CD8-positive, alpha-beta memory T cell (primary cell): ENCODE measurements around the gene AGPAT3. TPM values are rescaled to one million over a fixed set of nuclear protein-coding genes. Genes with fewer than 3 reads are reported as not detected.

Experiments used
- CTCF ChIA-PET: fragments of 350-600 bp; sonication (Branson Sonifier 250); formaldehyde crosslinking; loops from one replicate; lab custom pipeline; 2021; ENCODE audit warnings: antibody characterized with exemption; lab: Charles Lee
- POLR2A ChIA-PET: fragments of 350-600 bp; sonication (Branson Sonifier 250); formaldehyde crosslinking; loops from one replicate; lab custom pipeline; 2021; ENCODE audit warnings: antibody characterized with exemption; lab: Charles Lee
- DNase-seq, 5 donors: peaks; one replicate each; pipeline versions ENCODE4 v3.0.0 to v3.0.0-alpha.2; 2020 to 2022; ENCODE audit warnings: mixed read lengths in 1 of 5
- H3K27ac ChIP-seq: one replicate; pipeline ENCODE4 v1.7.0; 2013; ENCODE audit warnings: low read depth, mild to moderate bottlenecking, low read length, moderate library complexity
- H3K27me3 ChIP-seq: 2 replicates; pipeline ENCODE4 v1.7.0; 2013; ENCODE audit warnings: low read length, mild to moderate bottlenecking; ENCODE audit not compliant: insufficient read depth, poor library complexity, severe bottlenecking
- H3K36me3 ChIP-seq: 2 replicates; pipeline ENCODE4 v1.7.0; 2013; ENCODE audit warnings: mild to moderate bottlenecking, low read length, moderate library complexity; ENCODE audit not compliant: insufficient read depth
- H3K4me1 ChIP-seq: 2 replicates; pipeline ENCODE4 v1.7.0; 2013; ENCODE audit warnings: mild to moderate bottlenecking, low read length, moderate library complexity; ENCODE audit not compliant: insufficient read depth
- H3K4me3 ChIP-seq: 2 replicates; pipeline ENCODE4 v1.7.0; 2013; ENCODE audit warnings: mild to moderate bottlenecking, low read length
- H3K9me3 ChIP-seq: 2 replicates; pipeline ENCODE4 v1.7.0; 2013; ENCODE audit warnings: mild to moderate bottlenecking, low read length
- H3K27ac Mint-ChIP-seq, 8 donors: one replicate each; pipeline ENCODE4 v1.8.0; 2020 to 2021; ENCODE audit warnings: mixed read lengths in 8 of 8, mild to moderate bottlenecking in 6 of 8, inconsistent platforms in 3 of 8, moderate library complexity in 3 of 8
- H3K27me3 Mint-ChIP-seq, 2 donors: one replicate each; pipeline ENCODE4 v1.8.0; 2020 to 2021; ENCODE audit warnings: mixed read lengths in 2 of 2, mild to moderate bottlenecking in 1 of 2, moderate library complexity in 1 of 2
- H3K36me3 Mint-ChIP-seq, 3 donors: one replicate each; pipeline ENCODE4 v1.8.0; 2020 to 2021; ENCODE audit warnings: mixed read lengths in 3 of 3, inconsistent platforms in 1 of 3, mild to moderate bottlenecking in 1 of 3
- H3K4me1 Mint-ChIP-seq, 3 donors: one replicate each; pipeline ENCODE4 v1.8.0; 2020 to 2021; ENCODE audit warnings: mixed read lengths in 3 of 3, inconsistent platforms in 1 of 3, mild to moderate bottlenecking in 1 of 3
- H3K4me3 Mint-ChIP-seq, 7 donors: one replicate each; pipeline ENCODE4 v1.8.0; 2020 to 2021; ENCODE audit warnings: mixed read lengths in 7 of 7, mild to moderate bottlenecking in 6 of 7, moderate library complexity in 4 of 7, inconsistent platforms in 2 of 7
- H3K9me3 Mint-ChIP-seq, 5 donors: one replicate each; pipeline ENCODE4 v1.8.0; 2020 to 2022; ENCODE audit warnings: mixed read lengths in 5 of 5, mild to moderate bottlenecking in 3 of 5, moderate library complexity in 2 of 5, inconsistent platforms in 1 of 5
- polyA plus RNA-seq: library from polyadenylated mRNA; unstranded; fragments of 300-500 nt; fragmentation: Illumina TruSeq; gene quantifications from one replicate; pipeline ENCODE4 v1.2.3, GENCODE V29; 2021
- total RNA-seq, 2 experiments: library from RNA; stranded (reverse); gene quantifications; one replicate each; pipeline ENCODE4 v1.2.3, GENCODE V29; 2021

AGPAT3 gene
- total and polyA plus RNA-seq, 3 experiments from 2014 or later = 15.9 to 69.3 (median 66.5) TPM

DNA sequence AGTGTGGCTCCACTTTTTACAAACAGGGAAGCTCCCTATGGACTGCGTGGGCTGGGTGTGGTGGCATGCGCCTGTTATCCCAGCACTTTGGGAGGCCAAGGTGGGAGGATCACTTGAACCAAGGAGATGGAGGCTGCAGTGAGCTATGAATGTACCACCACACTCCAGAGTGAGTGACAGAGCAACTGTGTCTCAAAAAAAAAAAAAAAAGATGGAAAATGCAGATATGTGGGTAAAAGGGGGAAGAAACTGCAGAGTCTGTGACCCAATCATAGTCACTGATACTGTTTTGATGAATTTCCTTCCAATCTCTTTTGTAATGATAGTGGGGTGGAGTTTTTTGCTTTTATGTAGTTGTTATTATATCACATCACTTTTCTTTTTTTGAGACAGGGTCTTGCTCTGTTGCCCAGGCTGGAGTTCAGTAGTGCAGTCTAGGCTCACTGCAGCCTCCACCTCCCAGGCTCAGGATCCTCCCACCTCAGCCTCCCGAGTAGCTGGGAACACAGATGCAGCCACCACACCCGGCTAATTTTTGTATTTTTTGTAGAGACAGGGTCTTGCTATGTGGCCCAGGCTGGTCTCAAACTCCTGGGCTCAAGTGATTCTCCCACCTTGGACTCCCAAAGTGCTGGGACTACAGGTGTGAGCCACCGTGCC lies 138.4 kb downstream of the AGPAT3 start:
- CTCF ChIA-PET = no interaction called here
- H3K4me1 ChIP-seq = no peaks in the 10 kb centered on the region
- POLR2A ChIA-PET = no interaction called here

DNA sequence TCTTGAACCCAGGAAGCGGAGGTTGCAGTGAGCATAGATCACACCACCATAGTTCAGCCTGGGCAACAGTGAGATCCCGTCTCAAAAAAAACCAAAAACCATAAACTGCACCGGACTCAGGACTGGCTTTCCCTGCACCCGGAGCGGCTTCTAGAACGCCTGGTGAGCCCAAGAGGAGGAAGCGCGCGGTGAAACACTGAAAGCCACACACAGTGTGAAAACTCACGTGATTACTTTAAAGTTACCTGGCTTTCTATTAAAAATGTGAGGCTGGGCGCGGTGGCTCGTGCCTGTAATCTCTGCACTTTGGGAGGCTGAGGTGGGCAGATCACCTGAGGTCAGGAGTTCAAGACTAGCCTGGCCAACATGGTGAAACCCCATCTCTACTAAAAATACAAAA lies 140.0 kb downstream of the AGPAT3 start:
- Histone ChIP-seq H3K9me3 (no peaks in the 10 kb centered on the region), H3K4me1 (no peaks in the 10 kb centered on the region), H3K36me3 (no peaks in the 10 kb centered on the region), H3K27me3 (no peaks in the 10 kb centered on the region), H3K4me3 (no peak overlapping the region), H3K27ac (no peak overlapping the region)
- Mint-ChIP-seq H3K27me3 (no peaks in the 10 kb centered on the region), H3K36me3 (peaks cover 0 to 1% (median 0%) of the 10 kb centered on the region in 3 donors), H3K4me1 (peaks cover 0 to 2% (median under 1%) of the 10 kb centered on the region in 3 donors), H3K4me3 (no peak overlapping the region), H3K9me3 (no peaks in the 10 kb centered on the region), H3K27ac (no peak overlapping the region)
- POLR2A ChIA-PET = no interaction called here
- DNase-seq = no peak
- CTCF ChIA-PET = interaction anchor here (0.8 kb wide), 1 partner anchor 30 kb away, joined by 3 read pairs; no protein-coding TSS in a partner anchor

More for the DNA sequence above, 138.4 kb downstream of the AGPAT3 start:
- no peaks in the 10 kb centered on the region for H3K27me3 ChIP-seq
- DNase-seq = no peak
- no peaks in the 10 kb centered on the region for H3K9me3 ChIP-seq
- peak overlapping the region in 1 of 8 donors; percentile 8 for H3K27ac Mint-ChIP-seq
- peaks cover 2 to 4% of the 10 kb centered on the region in 2 donors for H3K27me3 Mint-ChIP-seq
- H3K4me3 Mint-ChIP-seq = no peak overlapping the region
- H3K9me3 Mint-ChIP-seq = no peaks in the 10 kb centered on the region
- H3K4me1 Mint-ChIP-seq = no peaks in the 10 kb centered on the region
- H3K36me3 Mint-ChIP-seq = peaks cover 0 to under 1% (median 0%) of the 10 kb centered on the region in 3 donors
- H3K27ac ChIP-seq = no peak overlapping the region
- H3K4me3 ChIP-seq = no peak overlapping the region
- no peaks in the 10 kb centered on the region for H3K36me3 ChIP-seq

GRCh38 chr21:44005593-44005992 lies 140.6 kb downstream of the AGPAT3 start:
- no peak overlapping the region for H3K27ac ChIP-seq
- H3K27me3 ChIP-seq = no peaks in the 10 kb centered on the region
- CTCF ChIA-PET = no interaction called here
- no peaks in the 10 kb centered on the region for H3K36me3 ChIP-seq
- no peaks in the 10 kb centered on the region for H3K4me1 ChIP-seq
- Mint-ChIP-seq H3K9me3 (no peaks in the 10 kb centered on the region), H3K4me1 (peaks cover 0 to 7% (median 4%) of the 10 kb centered on the region in 3 donors), H3K4me3 (no peak overlapping the region), H3K36me3 (peaks cover 0 to 1% (median 0%) of the 10 kb centered on the region in 3 donors), H3K27me3 (no peaks in the 10 kb centered on the region), H3K27ac (no peak overlapping the region)
- DNase-seq = no peak
- H3K9me3 ChIP-seq = no peaks in the 10 kb centered on the region
- no peak overlapping the region for H3K4me3 ChIP-seq
- POLR2A ChIA-PET = no interaction called here

DNA sequence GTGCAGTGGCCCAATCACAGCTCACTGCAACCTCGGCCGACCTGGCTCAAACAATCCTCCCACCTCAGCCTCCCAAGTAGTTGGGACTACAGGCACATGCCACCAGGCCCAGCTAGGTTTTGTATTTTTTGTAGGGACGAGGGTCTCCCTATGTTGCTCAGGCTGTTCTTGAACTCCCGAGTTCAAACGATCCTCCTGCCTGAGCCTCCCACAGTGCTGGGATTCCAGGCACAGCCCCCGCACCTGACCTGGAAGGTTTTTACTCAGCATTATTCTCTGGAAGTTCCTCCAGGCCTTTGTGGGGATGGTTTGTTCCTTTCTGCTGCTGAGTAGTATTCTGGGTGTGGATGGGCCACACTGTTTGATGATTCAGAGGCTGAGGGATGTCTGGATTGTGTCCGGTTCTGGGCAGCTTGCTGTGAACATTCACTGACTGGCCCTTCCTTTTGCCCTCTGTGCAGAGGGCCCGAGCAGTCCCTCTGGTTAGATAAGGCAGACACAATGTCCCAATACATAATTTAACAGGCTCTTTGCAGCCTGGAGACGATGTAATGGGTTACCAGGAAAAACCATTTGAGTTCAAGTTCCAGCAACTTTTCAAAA lies 141.1 kb downstream of the AGPAT3 start:
- ChIA-PET CTCF (no interaction called here), POLR2A (no interaction called here)
- H3K4me1 ChIP-seq = peaks cover 3% of the 10 kb centered on the region
- H3K9me3 Mint-ChIP-seq = no peaks in the 10 kb centered on the region
- H3K27me3 Mint-ChIP-seq = no peaks in the 10 kb centered on the region
- DNase-seq = no peak
- peaks cover 0 to 1% (median under 1%) of the 10 kb centered on the region in 3 donors for H3K36me3 Mint-ChIP-seq
- peaks cover 3 to 9% (median 7%) of the 10 kb centered on the region in 3 donors for H3K4me1 Mint-ChIP-seq
- no peak overlapping the region for H3K4me3 Mint-ChIP-seq
- no peak overlapping the region for H3K27ac Mint-ChIP-seq
- H3K9me3 ChIP-seq = no peaks in the 10 kb centered on the region
- no peak overlapping the region for H3K4me3 ChIP-seq
- no peaks in the 10 kb centered on the region for H3K27me3 ChIP-seq
- no peaks in the 10 kb centered on the region for H3K36me3 ChIP-seq
- H3K27ac ChIP-seq = no peak overlapping the region

DNA sequence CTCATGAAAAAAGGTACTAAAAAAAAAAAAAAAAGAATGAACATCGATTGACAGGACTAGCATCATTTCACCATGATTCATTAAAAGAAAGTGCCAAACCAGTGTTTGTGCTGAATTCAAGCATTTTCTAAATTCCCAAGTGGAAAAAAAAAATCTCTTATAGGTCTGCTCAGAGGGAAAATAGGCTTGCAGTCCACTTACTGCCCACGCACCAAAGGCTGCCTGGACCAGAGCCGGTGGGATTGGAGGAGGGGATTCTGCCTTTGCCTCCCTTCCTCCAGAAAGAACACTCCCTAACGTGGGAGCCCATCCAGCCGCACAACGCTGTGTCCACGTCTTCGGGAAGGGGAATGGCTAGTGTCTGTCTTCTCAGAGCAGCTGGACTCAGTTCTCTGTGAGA lies 141.6 kb downstream of the AGPAT3 start:
- no peak overlapping the region for H3K27ac Mint-ChIP-seq
- H3K4me1 ChIP-seq = peaks cover 6% of the 10 kb centered on the region
- POLR2A ChIA-PET = no interaction called here

GRCh38 chr21:44010429-44010828 lies 145.4 kb downstream of the AGPAT3 start:
- Mint-ChIP-seq H3K27ac (peak overlapping the region in 7 of 8 donors; percentile 28 to 96 (median 92)), H3K27me3 (no peaks in the 10 kb centered on the region), H3K4me1 (peaks cover 32 to 38% (median 34%) of the 10 kb centered on the region in 3 donors), H3K36me3 (peaks cover 0 to 15% (median 1%) of the 10 kb centered on the region in 3 donors), H3K9me3 (no peaks in the 10 kb centered on the region), H3K4me3 (peak overlapping the region in 6 of 7 donors; percentile 13 to 90 (median 88))
- Histone ChIP-seq H3K4me3 (no peak overlapping the region), H3K27me3 (no peaks in the 10 kb centered on the region), H3K4me1 (peaks cover 26% of the 10 kb centered on the region), H3K36me3 (no peaks in the 10 kb centered on the region), H3K9me3 (no peaks in the 10 kb centered on the region), H3K27ac (no peak overlapping the region)
- POLR2A ChIA-PET = no interaction called here
- CTCF ChIA-PET = no interaction called here
- DNase-seq = no peak

More for the DNA sequence above, 141.6 kb downstream of the AGPAT3 start:
- Histone ChIP-seq H3K4me3 (no peak overlapping the region), H3K36me3 (no peaks in the 10 kb centered on the region), H3K27me3 (no peaks in the 10 kb centered on the region), H3K9me3 (no peaks in the 10 kb centered on the region), H3K27ac (no peak overlapping the region)
- Mint-ChIP-seq H3K9me3 (no peaks in the 10 kb centered on the region), H3K4me1 (peaks cover 8 to 12% (median 10%) of the 10 kb centered on the region in 3 donors), H3K27me3 (no peaks in the 10 kb centered on the region), H3K36me3 (peaks cover 0 to 3% (median 1%) of the 10 kb centered on the region in 3 donors), H3K4me3 (no peak overlapping the region)
- no peak for DNase-seq
- CTCF ChIA-PET = no interaction called here

- H3K36me3 ChIP-seq = no peaks in the 10 kb centered on the region
- Mint-ChIP-seq H3K36me3 (peaks cover 0 to 16% (median 1%) of the 10 kb centered on the region in 3 donors), H3K4me3 (peak overlapping the region; percentile 81 to 95 (median 89)), H3K4me1 (peaks cover 39 to 45% (median 41%) of the 10 kb centered on the region in 3 donors), H3K27ac (peak overlapping the region; percentile 89 to 97 (median 94)), H3K9me3 (no peaks in the 10 kb centered on the region), H3K27me3 (no peaks in the 10 kb centered on the region)
- no peaks in the 10 kb centered on the region for H3K9me3 ChIP-seq
- H3K27ac ChIP-seq = peak overlapping the region; percentile 72
- H3K27me3 ChIP-seq = no peaks in the 10 kb centered on the region
- ChIA-PET POLR2A (interaction anchor here (0.8 to 1.4 kb wide), 2 partner anchors 72 to 618 kb away, joined by 4 to 8 read pairs; no protein-coding TSS in a partner anchor), CTCF (interaction anchor here (1.3 kb wide), 1 partner anchor 73 kb away, joined by 6 read pairs; no protein-coding TSS in a partner anchor)
- H3K4me1 ChIP-seq = peaks cover 33% of the 10 kb centered on the region
- H3K4me3 ChIP-seq = peak overlapping the region; percentile 24
- DNase-seq = no peak
These were observed 146.1 kb downstream of the AGPAT3 start for GRCh38 chr21:44011123-44011522.
